Measurements from ENCODE around the gene STX12.
"Not testable (repeated sequence)": the region's sequence is repeated elsewhere in the genome, so short reads cannot be mapped to it uniquely, and the experiment has no call there.

The STX12 gene

DNA sequence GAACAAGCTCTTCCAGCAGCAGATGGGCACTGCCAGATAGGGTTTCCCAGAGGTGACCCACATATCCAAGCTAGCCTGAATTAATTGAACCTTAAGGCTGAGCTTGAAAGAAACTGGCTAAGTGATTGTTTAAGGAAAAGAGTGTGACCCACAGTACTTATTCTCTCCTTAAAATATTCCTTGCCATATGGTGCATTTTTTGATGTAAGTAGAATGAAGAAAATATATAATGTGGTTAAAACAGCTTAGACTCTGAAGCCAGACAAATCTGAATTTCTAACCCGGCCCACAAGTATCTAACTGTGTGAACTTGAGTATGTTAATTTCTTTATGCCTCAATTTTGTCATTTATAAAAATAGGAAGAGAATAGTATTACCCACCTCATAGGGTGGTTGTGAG lies 62.5 kb downstream of the STX12 start:
- Mint-ChIP-seq H3K4me3 (no peak overlapping the region), H3K9me3 (no peaks in the 10 kb centered on the region), H3K4me1 (peaks cover 15% of the 10 kb centered on the region), H3K36me3 (ENCODE audit: low read depth) (peaks cover 38% of the 10 kb centered on the region), H3K27me3 (ENCODE audit: low read depth) (no peaks in the 10 kb centered on the region), H3K27ac (no peak overlapping the region)
- TF ChIP-seq, protein P1, sequence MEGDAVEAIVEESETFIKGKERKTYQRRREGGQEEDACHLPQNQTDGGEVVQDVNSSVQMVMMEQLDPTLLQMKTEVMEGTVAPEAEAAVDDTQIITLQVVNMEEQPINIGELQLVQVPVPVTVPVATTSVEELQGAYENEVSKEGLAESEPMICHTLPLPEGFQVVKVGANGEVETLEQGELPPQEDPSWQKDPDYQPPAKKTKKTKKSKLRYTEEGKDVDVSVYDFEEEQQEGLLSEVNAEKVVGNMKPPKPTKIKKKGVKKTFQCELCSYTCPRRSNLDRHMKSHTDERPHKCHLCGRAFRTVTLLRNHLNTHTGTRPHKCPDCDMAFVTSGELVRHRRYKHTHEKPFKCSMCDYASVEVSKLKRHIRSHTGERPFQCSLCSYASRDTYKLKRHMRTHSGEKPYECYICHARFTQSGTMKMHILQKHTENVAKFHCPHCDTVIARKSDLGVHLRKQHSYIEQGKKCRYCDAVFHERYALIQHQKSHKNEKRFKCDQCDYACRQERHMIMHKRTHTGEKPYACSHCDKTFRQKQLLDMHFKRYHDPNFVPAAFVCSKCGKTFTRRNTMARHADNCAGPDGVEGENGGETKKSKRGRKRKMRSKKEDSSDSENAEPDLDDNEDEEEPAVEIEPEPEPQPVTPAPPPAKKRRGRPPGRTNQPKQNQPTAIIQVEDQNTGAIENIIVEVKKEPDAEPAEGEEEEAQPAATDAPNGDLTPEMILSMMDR (IDR thresholded peaks at IDR 0.05; ENCODE audit: unreplicated experiment in 3 of 3) = no peak

DNA sequence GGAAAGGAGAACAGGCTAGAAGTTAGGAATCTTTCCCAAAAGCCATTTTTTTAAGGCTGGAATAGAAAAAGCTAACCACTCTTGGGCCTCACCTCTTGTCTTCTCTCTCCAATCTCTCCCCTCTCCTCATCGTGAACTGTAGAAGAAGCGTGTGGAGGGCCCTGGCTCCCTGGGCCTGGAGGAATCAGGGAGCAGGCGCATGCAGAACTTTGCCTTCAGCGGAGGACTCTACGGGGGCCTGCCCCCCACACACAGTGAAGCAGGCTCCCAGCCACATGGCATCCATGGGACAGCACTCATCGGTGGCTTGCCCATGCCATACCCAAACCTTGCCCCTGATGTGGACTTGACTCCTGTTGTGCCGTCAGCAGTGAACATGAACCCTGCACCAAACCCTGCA lies 76.9 kb downstream of the STX12 start:
- peaks cover 66% of the 10 kb centered on the region for H3K36me3 Mint-ChIP-seq (ENCODE audit: low read depth)
- H3K4me1 Mint-ChIP-seq = no peaks in the 10 kb centered on the region
- H3K27ac Mint-ChIP-seq = no peak overlapping the region
- H3K9me3 Mint-ChIP-seq = peaks cover 5% of the 10 kb centered on the region
- no peaks in the 10 kb centered on the region for H3K27me3 Mint-ChIP-seq (ENCODE audit: low read depth)
- TF ChIP-seq, protein P1 (IDR thresholded peaks at IDR 0.05; ENCODE audit: unreplicated experiment in 3 of 3) = no peak
- no peak overlapping the region for H3K4me3 Mint-ChIP-seq

DNA sequence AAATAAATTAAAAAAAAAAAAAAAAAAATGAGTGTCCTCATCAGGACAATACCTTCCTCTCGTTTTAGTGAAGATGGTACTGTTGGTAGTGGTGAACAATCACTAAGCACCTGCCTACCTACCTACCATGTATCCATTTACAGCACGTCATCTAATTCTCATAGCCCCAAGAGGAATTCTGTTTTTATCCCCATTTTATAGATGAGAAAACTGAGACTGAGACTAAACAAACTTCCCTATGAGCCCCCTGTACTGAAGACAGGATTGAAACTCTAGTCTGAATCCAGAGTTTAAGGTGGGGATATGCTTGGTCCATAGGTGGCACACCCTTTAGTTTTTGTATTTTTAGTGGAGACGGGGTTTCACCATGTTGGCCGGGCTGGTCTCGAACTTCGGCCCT lies 82.1 kb downstream of the STX12 start:
- H3K36me3 Mint-ChIP-seq (ENCODE audit: low read depth) = peaks cover 26% of the 10 kb centered on the region
- H3K4me3 Mint-ChIP-seq = no peak overlapping the region
- no peaks in the 10 kb centered on the region for H3K4me1 Mint-ChIP-seq

DNA sequence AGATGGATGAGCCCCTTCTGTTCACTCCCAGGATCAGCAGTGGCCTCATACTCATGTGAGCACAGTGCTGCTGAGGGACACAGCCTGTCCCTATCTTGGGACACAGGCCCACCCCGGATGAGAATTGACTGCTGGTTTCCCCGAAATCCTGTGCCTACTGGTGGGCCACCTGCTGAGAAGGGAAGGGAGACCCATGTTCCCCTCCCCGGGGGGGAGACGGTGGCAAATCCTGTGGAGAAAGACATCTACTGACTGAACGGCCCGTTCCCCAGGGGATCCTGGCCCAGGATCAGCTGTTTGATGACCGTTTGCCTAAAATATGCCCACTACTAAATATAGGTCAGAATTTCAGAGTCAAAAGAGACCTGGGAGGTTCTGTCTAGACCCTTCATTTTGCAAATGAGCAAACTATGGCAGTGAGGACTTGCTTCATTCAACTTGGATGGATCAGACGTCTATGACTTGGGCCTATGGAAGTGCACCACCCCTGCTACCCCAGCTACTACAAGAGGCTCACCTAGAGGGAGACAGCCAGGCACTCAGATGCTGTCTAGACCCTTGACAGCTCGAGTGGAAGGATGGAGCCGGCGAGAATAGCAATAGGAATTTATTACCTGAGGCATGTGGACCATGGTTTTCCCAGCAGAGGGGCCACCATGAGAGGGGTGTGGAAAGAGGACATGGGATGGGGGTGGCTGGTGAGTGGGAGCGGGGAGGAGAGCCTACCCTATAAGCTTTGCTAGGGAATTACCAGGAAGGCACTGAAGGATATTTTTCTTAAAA lies 83.7 kb downstream of the STX12 start:
- Mint-ChIP-seq H3K4me3 (no peak overlapping the region), H3K27me3 (ENCODE audit: low read depth) (no peaks in the 10 kb centered on the region), H3K4me1 (no peaks in the 10 kb centered on the region), H3K36me3 (ENCODE audit: low read depth) (peaks cover 10% of the 10 kb centered on the region), H3K9me3 (peaks cover 2% of the 10 kb centered on the region), H3K27ac (no peak overlapping the region)
- TF ChIP-seq, protein P1 (IDR thresholded peaks at IDR 0.05; ENCODE audit: unreplicated experiment in 3 of 3) = no peak

More for the DNA sequence above, 82.1 kb downstream of the STX12 start:
- Mint-ChIP-seq H3K9me3 (peaks cover 7% of the 10 kb centered on the region), H3K27ac (no peak overlapping the region), H3K27me3 (ENCODE audit: low read depth) (no peaks in the 10 kb centered on the region)
- TF ChIP-seq, protein P1 (IDR thresholded peaks at IDR 0.05; ENCODE audit: unreplicated experiment in 3 of 3) = no peak

DNA sequence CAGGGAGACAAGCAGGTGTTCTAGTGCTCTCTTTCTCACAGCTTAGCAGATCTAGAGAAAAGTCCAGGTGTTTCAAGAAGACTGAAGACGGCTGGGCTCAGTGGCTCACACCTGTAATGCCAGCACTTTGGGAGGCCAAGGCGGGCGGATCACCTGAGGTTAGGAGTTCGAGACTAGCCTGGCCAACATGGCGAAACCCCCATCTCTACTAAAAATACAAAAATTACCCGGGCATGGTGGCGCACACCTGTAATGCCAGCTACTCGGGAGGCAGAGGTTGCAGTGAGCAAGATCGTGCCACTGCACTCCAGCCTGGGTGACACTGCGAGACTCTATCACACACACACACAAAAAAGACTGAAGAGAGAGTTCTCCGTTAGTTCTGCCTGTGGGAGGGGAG lies 84.5 kb downstream of the STX12 start:
- not testable (repeated sequence) for H3K4me3 Mint-ChIP-seq; H3K36me3 Mint-ChIP-seq (ENCODE audit: low read depth); H3K27ac Mint-ChIP-seq; H3K4me1 Mint-ChIP-seq; H3K27me3 Mint-ChIP-seq (ENCODE audit: low read depth); H3K9me3 Mint-ChIP-seq

DNA sequence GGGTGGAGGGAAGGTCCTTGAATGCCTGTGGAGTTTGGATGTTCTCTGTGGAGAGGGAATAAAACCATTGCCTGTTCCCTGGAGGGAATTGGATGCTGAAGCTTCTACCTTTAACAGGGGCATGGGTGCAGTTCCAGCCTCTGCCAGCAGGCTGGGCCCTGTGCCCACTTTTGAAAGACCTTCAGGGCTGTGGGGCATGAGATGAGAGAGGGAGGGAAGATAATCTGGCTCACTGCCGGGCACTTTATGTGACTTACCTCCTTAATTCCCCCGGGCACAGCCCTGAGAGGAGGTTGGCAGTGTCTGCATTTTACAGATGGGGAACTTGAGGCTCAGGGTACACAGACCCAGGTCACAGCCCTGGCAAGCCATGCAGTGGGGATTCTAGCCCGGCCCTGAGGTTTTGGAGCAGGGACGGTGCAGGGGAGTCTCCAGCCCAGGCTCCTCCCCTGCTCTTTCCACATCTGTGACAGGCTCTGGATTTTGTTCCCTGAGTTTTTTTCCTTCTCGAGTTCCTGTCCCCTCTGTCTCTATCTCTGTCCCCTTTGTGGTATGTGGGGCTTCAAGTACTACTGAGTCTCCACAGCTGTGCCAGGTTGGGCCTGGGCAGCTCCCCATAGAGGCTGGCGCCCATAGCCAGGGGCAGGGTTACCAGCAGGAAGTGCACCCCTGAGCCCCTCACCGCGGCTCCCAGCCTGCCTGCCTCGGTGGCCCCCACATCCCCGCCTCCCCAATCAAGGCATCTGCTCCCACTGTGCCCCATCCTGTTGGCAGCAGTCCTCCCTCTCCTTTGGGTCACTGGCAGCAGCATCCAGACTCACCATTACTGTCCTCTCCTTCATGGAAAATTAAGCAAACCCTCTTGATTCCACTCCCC lies 85.3 kb downstream of the STX12 start:
- TF ChIP-seq, protein P1 (IDR thresholded peaks at IDR 0.05; ENCODE audit: unreplicated experiment in 3 of 3) = peak; percentile 88 to 93 (median 92)
- Mint-ChIP-seq H3K36me3 (ENCODE audit: low read depth) (peaks cover 6% of the 10 kb centered on the region), H3K27ac (no peak overlapping the region), H3K9me3 (peaks cover 2% of the 10 kb centered on the region), H3K27me3 (ENCODE audit: low read depth) (no peaks in the 10 kb centered on the region), H3K4me1 (peaks cover 6% of the 10 kb centered on the region), H3K4me3 (no peak overlapping the region)
